Measurements from ENCODE around the gene BBOX1.

BBOX1 gene

GRCh38 chr11:27138716-27139115 lies 98.1 kb downstream of the BBOX1 start:
- H3K4me3 ChIP-seq (ENCODE audit: low read depth, low read length) = no peak overlapping the region
- in situ Hi-C loops (cut with HindIII; ENCODE audit: low pct_ligation_motif_present, low sequenced_read_pairs) = no loop called here
- no peak overlapping the region for H3K27ac ChIP-seq
- no peak for DNase-seq
- no peaks in the 10 kb centered on the region for H3K36me3 ChIP-seq (replicated peaks)
- H3K27me3 ChIP-seq (replicated peaks) = no peaks in the 10 kb centered on the region
- TF ChIP-seq CTCF (IDR thresholded peaks at IDR 0.05; ENCODE audit: low read depth, low read length, missing control alignments) = no peak

GRCh38 chr11:27139742-27140367 lies 99.2 kb downstream of the BBOX1 start:
- no peaks in the 10 kb centered on the region for H3K27me3 ChIP-seq (replicated peaks)
- no peak overlapping the region for H3K4me3 ChIP-seq (ENCODE audit: low read depth, low read length)
- in situ Hi-C loops (cut with HindIII; ENCODE audit: low pct_ligation_motif_present, low sequenced_read_pairs) = no loop called here
- H3K36me3 ChIP-seq (replicated peaks) = no peaks in the 10 kb centered on the region
- no peak for DNase-seq
- TF ChIP-seq CTCF (IDR thresholded peaks at IDR 0.05; ENCODE audit: low read depth, low read length, missing control alignments) = no peak
- no peak overlapping the region for H3K27ac ChIP-seq

GRCh38 chr11:27141576-27141975 lies 101.0 kb downstream of the BBOX1 start:
- Histone ChIP-seq H3K27ac (no peak overlapping the region), H3K4me3 (ENCODE audit: low read depth, low read length) (no peak overlapping the region), H3K36me3 (replicated peaks) (no peaks in the 10 kb centered on the region), H3K27me3 (replicated peaks) (no peaks in the 10 kb centered on the region)
- DNase-seq = no peak
- in situ Hi-C loops (cut with HindIII; ENCODE audit: low pct_ligation_motif_present, low sequenced_read_pairs) = no loop called here
- no peak for TF ChIP-seq CTCF (IDR thresholded peaks at IDR 0.05; ENCODE audit: low read depth, low read length, missing control alignments)

GRCh38 chr11:27147916-27148315 lies 107.3 kb downstream of the BBOX1 start:
- TF ChIP-seq CTCF (IDR thresholded peaks at IDR 0.05; ENCODE audit: low read depth, low read length, missing control alignments) = no peak
- no peaks in the 10 kb centered on the region for H3K36me3 ChIP-seq (replicated peaks)
- no peak overlapping the region for H3K4me3 ChIP-seq (ENCODE audit: low read depth, low read length)
- in situ Hi-C loops (cut with HindIII; ENCODE audit: low pct_ligation_motif_present, low sequenced_read_pairs) = no loop called here
- H3K27ac ChIP-seq = no peak overlapping the region
- no peaks in the 10 kb centered on the region for H3K27me3 ChIP-seq (replicated peaks)
- DNase-seq = no peak

GRCh38 chr11:27148506-27148905 lies 107.9 kb downstream of the BBOX1 start:
- Histone ChIP-seq H3K4me3 (ENCODE audit: low read depth, low read length) (no peak overlapping the region), H3K27me3 (replicated peaks) (no peaks in the 10 kb centered on the region), H3K27ac (no peak overlapping the region), H3K36me3 (replicated peaks) (no peaks in the 10 kb centered on the region)
- no peak for DNase-seq
- in situ Hi-C loops (cut with HindIII; ENCODE audit: low pct_ligation_motif_present, low sequenced_read_pairs) = no loop called here
- no peak for TF ChIP-seq CTCF (IDR thresholded peaks at IDR 0.05; ENCODE audit: low read depth, low read length, missing control alignments)

GRCh38 chr11:27150098-27150497 lies 109.5 kb downstream of the BBOX1 start:
- in situ Hi-C loops (cut with HindIII; ENCODE audit: low pct_ligation_motif_present, low sequenced_read_pairs) = no loop called here
- no peaks in the 10 kb centered on the region for H3K27me3 ChIP-seq (replicated peaks)
- DNase-seq = no peak
- H3K27ac ChIP-seq = no peak overlapping the region
- no peak for TF ChIP-seq CTCF (IDR thresholded peaks at IDR 0.05; ENCODE audit: low read depth, low read length, missing control alignments)
- no peaks in the 10 kb centered on the region for H3K36me3 ChIP-seq (replicated peaks)
- H3K4me3 ChIP-seq (ENCODE audit: low read depth, low read length) = no peak overlapping the region
